HTR-8/SVneo (cell line): ENCODE measurements around the gene GABRB1.
A peak's percentile ranks its signal among the peaks of the same experiment; 100 is the strongest.

ENCODE experiments used
- DNase-seq: peaks from one replicate; pipeline ENCODE4 v3.0.0; 2011; ENCODE audit warnings: low spot score, mixed read lengths; ENCODE audit not compliant: insufficient read length
- FAIRE-seq: peaks from 2 replicates; lab custom pipeline; 2011; peaks lifted over from hg19 to GRCh38; lab: Jason Lieb, UNC

Gene GABRB1

DNA sequence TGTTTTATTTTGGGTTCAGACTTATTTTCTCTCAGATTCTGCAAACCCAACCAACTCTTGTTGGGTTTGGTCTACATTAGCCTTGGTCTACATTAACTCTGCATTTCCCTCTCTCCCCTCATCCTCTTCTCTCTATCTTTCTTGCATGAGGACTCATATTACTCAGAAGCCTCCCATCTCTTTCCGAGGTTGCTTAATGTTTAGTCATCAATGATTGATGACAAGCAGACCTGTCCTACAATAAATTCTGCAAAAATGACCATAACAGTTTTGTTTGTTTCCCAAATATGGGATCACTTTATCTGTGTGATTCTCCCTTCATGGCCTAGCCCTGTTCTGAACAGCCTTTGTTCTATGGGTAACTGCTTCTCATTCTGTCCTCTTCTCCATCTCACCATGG lies 75.2 kb downstream of the GABRB1 start:
- FAIRE-seq (no peak), DNase-seq (peak; percentile 5)

DNA sequence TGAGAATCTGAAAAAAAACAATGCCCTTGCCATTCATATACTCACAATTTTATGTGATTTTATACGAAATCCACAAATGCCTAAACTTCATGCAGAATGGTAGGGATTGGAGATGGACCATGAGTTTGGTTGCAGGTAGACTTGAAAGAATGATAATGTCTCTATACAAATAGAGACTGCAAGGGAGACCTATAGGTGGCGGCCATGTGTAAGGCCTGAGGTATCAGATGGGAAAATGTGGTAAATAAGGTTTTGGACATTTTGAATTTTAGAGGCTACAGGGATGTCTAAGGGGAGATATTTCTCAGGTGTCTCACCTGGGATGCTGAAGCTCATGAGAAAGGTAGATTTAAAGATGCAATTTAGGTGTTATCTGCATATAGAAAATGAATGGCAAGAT lies 78.0 kb downstream of the GABRB1 start:
- no peak for DNase-seq
- no peak for FAIRE-seq

DNA sequence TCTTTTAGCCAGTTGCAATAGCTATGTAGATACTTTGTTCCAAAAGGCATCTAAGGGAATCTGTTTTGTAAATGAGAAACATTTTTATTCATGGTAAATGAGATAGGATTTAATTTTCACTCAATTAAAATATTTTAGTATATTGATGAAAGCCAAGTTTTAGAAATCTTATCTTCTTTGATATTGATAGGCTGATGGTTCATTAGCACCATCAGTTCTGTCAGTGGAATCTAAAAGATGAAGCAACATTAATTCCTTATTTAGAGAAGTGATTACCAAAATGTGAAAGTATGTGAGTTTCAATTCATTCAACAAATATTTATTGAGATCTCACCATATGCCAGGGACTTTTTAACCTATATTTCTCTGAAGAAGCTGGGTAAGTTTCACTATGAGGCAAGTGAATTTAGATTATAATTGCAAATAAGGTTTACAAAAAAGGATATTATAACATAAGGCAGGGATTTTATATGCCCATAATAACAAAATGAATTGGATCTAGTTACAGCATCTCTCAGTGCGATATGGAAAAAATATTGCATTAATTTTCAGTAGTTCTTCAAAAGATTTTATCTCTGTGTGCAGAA lies 79.3 kb downstream of the GABRB1 start:
- FAIRE-seq (no peak), DNase-seq (no peak)

DNA sequence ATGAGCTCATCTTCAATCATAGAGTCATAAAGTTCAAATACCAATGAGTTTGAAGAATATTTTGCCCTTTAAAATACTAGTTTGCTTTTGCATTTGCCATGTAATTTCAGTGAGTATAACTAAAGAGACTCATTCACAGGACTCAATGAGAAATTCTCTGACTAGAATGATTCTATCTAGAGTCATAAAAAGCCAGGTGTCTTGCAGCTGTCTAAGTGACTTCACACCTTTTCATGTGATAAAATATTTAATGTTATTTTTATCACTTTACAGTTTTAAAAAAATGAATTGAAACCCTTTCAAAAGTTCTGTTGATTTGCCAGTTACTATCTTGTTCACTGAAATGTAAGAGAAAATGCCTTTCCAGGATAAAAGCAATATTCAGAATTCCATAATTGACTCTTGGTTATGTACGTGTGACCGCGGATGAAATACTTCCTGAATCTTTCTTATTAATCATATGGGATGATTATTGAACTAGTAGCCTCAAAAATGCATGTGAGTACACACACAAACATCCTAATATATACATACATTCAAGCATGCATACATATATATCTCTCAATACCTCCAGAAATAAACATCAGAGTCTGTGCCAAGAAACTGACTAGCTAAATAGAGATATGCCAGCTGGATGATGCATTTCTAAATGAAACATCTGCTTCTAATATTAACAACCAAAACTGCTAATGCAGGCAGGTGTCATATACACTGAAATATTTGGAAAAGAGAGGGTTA lies 87.0 kb downstream of the GABRB1 start:
- FAIRE-seq (no peak), DNase-seq (no peak)

DNA sequence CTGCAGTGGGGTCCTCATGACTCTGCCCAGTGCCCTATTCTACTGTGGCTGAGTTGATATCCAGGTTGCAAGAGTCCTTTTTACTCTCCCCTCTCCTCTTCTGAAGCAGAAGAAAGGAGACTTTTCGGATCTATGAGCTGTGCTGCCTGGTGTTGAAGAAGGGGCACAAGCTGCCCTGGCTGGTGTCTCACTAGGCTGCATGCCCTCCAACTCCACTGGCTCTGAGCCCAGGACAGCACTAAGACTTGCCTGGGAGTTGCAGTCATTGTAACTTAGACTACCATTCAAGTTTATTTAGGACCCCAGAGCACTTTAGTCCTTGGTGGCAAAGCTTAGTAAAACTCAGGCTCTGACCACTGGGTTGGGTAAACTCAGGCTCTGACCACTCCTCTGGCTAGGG lies 89.4 kb downstream of the GABRB1 start:
- FAIRE-seq (no peak), DNase-seq (no peak)

DNA sequence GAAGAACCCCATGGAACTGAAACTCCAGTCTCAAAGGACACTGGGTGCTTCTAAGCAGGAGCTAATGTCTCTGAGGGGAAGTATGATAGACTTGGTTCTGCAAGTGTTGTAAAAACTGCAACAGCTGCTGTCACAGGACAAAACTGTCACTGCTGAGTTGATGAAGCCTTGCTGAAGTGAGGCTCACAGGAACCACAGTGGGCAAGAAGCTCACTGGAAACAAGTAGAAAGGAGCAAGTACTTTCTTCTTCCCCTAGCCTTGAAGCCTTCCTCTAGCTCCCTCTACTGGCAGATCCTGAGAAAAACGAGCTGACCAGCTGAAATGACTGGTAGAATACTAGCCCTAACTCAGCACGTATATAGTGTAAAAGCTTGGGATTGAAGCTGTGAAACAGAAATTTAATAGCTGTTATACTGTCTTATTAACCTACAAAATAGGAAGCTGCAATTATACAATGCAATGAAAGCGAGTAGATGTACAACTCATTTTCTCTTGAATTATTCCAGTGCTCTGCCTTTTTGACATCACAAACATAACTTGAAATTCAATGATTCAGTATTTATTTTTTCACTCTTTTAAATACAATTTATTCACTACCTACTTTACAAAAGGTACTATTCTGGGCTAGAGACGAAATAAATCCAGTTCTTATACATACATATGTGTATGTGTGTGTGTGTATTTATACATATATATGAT lies 91.4 kb downstream of the GABRB1 start:
- no peak for FAIRE-seq
- DNase-seq = peak; percentile 50

DNA sequence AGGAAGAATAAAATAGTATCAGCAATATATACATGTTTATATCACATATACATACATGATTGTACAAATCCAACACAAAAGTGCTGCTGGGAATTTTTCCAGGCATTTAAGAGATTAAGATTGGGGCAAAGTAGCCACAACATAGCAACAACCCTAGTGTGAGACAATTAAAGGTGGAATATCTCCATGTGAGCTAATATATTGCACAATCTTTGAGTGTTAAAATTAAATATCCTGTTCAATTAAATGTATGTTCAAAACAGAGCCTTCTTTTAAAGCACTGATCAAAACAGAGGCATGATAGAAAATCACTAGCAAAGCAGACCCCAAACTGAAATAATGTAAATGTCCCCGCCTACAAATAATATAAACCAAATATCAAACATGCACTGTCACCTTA lies 97.6 kb downstream of the GABRB1 start:
- no peak for FAIRE-seq
- no peak for DNase-seq

DNA sequence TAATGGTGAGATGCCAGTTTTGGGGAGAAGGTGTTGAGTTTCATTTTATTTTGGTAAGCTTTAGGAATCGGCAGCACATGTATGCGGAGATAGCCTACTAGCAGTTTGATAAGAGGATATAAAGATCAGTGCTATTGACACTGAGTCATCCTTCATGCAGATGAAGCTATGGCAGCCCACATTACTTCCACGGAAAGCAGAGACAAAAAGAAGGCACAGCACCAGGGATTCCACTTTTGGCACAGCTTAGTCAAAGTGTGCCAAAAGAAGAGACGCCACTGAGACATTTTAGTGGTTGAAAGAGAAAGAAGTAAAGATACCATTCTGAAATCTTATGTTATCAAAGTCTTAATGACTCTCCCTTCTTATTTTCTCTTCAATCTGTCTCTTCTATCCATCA lies 103.8 kb downstream of the GABRB1 start:
- DNase-seq = no peak
- FAIRE-seq = no peak

DNA sequence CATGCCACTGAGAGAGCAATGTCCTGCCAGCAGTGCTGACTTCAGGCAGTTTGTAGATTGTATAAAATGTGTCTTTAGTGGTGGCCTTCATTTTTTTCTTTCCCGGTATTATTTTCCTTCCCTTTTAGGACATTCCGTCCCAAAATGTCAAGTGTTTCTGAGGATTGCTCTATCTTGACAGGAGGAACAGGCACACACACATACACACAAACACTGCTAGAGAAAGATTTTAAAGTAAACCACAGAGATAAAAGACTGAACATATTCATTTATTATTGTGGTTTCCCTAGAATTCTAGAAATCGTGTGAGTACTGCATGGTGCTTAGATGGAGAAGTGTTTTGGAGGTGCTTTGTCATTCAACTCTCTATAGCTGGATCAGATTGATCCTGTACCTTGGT lies 111.9 kb downstream of the GABRB1 start:
- DNase-seq (no peak), FAIRE-seq (no peak)

DNA sequence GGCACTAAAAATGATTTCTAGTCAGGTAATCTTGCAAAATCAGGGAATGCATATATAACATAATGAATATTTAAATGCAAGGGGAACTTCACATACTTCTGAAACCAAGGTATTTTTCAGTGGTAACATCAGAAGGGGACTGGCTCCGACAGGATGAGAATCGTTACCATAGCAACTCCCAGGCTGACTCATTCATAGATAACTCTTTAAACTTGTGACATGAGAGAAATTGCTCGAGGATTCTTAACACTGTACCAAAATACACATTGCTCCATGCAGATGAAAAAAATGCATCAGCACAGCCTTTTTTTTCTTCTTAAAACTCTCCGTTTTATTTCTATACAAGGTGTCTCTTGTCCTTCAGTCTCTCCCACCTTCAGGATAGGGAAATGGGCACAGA lies 114.3 kb downstream of the GABRB1 start:
- FAIRE-seq = no peak
- DNase-seq = peak; percentile 14

DNA sequence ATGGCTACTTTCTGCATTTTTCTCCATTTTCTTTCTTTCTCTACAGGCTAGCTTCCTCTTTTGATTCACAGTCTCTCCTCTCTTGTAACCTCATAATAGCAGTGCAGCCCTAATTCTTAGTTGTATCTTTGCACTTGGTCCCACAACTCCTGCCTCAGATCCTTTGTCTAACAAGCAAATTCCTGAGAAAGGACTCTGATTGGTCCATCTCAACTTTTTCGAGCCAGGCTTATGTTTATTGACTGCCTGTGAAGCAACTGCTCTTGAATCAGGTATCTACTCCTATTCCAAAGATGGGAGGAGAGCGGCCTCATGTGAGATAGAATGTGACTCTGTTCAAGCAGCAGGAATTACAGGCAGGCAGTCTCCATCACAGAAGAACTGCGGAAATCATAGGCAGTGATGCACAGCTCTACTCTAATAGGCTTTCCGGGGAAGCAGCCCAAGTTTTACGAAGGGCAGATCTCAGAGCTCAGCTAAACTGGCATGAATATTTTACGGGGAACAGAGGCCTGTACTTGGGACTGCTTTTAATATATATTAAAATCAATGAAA lies 123.5 kb downstream of the GABRB1 start:
- FAIRE-seq (no peak), DNase-seq (no peak)

DNA sequence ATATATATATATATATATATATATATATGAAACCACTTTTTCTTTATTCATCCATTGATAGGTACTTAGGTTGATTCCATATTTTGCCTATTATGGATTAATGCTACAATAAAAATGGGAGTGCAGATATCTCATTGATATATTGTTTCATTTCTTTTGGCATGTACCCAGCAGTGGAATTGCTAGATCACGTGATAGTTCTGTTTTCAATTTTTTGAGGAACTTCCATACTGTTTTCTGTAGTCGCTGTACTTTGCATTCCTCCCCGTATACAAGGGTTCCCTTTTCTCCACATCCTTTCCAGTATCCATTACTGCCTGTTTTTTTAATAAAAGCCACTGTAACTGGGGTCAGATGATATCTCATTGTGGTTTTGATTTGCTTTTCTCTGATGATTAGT lies 124.6 kb downstream of the GABRB1 start:
- no peak for FAIRE-seq

DNA sequence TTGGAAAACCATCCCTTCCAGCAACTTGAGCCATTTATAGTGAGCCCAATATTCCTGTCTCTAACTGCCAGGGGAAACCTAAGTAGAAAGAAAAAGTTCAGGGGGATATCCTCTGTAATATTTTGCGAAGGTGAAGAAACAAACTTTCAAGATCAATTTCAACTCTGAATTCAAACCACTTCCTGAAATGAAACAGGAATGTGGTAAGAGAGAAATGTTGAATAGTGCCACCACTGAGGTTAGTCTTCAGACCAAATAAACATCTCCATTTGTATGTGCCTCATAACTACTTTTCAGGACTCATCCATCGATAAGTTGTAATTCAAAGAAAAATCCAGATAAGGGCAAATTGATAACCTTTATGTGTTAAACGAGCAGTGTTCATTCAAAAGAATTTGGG lies 128.7 kb downstream of the GABRB1 start:
- FAIRE-seq = no peak
- no peak for DNase-seq

More for the DNA sequence above, 124.6 kb downstream of the GABRB1 start:
- DNase-seq = no peak

DNA sequence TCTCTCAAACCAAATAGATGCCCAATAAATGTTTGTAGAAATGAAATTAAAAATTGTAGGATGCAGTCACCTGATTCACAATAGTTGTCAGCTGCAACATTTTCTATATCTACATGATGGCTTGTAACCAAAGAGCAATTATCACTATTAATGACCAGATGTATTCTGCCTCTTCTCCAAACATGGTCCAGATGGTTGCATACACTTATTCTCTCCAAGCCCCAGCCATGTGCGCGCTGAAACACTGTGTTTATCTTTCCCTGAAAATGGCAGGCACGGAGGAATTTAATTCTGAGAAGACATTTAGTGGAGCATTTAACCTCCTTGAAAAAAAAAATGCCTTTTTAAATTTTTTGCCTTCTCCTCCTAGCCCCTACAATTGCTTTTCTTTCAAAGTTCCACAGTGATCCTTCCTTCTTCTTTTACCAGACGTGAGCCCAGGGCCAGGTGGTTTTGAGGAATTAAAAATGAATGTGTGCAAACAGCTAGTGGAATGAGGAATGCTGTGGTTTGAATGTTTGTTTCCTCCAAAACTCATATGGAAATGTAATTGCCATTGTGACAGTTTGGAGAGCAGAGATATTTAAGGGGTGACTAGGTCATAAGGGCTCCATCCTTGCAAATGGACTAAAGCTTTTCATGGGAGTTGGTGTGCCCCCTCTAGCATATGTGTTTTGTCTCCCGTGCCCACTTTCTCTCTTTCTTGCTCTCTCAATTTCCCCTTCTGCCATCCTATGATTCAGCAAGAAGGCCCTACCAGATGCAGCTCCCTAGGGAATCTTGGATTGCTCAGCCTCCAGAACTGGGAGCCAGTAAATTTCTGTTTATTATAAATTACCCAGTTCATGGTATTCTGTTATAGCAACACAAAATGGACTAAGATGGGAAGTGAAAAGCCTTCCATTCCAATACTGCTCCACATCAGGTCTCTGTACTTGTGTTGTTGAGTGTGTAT lies 136.0 kb downstream of the GABRB1 start:
- DNase-seq (no peak), FAIRE-seq (no peak)

DNA sequence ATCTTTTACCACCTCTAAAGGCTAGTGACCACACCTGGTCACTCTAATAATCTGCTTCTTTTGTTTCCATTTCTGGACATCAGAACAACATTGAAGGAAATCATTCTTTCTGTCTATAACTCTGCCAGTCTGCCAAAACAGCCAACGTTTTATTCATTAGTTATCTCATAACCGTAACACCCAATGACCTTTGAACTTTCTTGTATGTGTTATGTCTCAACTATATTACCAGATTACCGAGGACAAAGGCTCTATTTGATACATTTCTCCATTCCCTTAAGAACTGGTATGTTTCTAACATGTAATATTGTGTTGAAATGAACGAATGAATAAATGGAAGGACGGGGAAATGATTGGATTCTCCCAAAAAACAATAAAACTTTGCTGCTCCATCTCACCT lies 152.7 kb downstream of the GABRB1 start:
- DNase-seq (no peak), FAIRE-seq (no peak)

DNA sequence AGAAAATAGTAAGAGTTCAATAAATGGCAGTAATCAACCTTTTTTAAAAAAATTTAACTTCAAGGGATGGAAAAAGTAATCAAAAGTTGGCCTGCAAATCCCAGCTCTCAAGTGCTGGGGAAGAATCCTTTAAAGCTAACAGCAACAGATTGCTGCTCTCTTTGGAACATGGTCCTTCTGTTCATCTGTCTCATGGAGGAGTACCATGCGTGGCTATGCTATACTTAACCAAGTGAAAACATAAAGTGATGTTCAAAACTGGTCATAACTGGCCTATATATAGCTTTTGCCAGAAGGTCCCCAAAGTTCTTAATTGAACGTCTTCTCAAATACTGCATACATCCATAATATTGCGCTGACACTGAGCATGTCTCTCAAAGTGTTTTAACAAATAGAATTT lies 154.4 kb downstream of the GABRB1 start:
- FAIRE-seq (no peak), DNase-seq (no peak)

DNA sequence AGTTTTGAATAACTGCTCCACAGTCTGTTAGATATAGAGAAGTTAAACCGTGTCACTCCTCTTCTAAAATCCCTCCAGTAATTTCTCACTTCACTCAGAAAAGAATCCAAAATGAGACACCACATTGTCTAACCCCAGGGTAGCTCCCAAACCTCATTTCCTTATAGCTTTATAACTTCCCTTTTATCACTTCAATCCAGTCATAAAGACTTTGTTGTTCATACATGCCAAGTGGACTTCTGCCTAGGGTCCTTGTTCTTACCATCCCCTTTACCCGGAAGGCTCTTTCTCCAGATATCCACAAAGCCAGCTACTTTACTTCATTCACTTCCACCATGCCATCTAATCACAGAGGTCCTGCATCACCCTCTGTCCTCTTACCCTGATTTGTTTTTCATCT lies 156.2 kb downstream of the GABRB1 start:
- no peak for FAIRE-seq
- no peak for DNase-seq

DNA sequence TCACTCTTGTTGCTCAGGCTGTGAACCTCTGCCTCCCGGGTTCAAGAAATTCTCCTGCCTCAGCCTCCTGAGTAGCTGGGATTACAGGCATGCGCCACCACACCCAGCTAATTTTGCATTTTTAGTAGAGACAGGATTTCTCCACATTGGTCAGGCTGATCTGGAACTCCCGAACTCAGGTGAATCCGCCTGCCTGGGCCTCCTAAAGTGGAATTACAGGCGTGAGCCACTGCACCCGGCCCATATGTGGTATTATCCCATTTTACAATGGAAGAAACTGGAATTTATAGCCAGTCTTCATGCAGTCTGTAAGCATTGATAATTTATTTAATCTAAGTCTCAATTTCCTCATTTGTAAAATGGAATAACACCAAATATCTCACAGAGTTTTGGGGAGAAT lies 161.8 kb downstream of the GABRB1 start:
- DNase-seq (no peak), FAIRE-seq (no peak)

DNA sequence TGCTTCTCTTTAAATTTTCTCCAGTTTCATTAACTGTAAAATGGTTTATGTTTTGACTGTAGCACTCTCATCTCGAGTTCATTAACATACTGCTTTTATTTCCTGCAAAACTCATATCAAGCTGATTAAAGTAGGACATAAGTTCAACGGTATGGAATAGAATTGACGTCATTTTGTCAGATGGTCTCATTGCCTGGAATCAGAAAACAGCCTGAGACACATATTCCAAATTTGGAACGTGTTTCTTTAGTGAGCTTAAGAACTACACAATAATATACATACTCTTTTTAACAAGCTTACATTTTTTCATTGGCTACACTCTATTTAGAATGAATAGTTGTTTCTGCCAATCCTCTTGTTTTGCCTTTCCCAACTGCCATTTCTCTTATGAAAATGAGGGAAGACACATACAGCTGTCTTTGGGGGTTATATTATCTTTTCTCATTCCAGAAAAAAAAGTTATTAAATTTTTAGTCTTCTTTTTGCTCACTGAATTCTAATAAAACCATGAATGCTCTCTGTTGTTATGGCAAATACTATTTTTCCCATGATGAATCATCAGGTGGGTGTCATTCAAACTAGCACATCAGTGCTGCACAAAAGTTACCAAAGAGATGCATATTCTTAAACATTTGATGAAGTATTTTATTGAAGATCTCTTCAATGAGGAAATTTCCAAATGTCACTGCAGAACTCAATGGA lies 162.8 kb downstream of the GABRB1 start:
- no peak for FAIRE-seq

DNA sequence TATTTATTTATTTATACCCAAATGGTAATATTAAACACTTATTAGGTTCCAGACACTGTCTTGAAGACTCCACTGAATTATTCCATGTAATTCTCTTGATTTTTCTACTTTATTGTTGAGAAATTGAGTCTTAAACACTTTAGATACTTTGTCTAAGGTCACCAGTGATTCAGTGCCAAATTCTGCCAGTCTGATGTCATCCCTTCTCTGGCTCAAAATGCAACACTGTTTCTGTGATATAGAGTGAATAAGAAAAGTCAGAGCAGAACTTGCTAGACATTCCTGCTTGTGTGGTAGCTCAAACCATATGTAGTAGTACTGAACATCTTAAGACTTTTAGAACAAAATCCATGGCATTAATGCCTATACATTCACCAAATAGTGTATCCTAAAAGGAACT lies 164.3 kb downstream of the GABRB1 start:
- no peak for DNase-seq
- no peak for FAIRE-seq

More for the DNA sequence above, 162.8 kb downstream of the GABRB1 start:
- DNase-seq = no peak
